GM13976 (cell line): Measurements from ENCODE around the gene CCL23.
"Not testable (repeated sequence)": the region's sequence is repeated elsewhere in the genome, so short reads cannot be mapped to it uniquely, and the experiment has no call there.

Experiments used
- DNase-seq: peaks from one replicate; pipeline ENCODE4 v3.0.0; 2012; ENCODE audit warnings: low spot score
- in situ Hi-C: fragments of 300-500 bp; cut with MboI; formaldehyde crosslinking; loops from one replicate; pipeline ENCODE4 v1.12.0; 2022; ENCODE audit warnings: low sequenced_read_pairs, mixed read lengths, inconsistent platforms; ENCODE audit not compliant: unreplicated experiment
- TF ChIP-seq, protein P1 (sequence below): IDR thresholded peaks from 2 replicates; pipeline ENCODE4 v1.5.1; 2012; ENCODE audit warnings: borderline replicate concordance, mild to moderate bottlenecking; ENCODE audit not compliant: insufficient read depth; ENCODE audit errors: extremely low read depth, missing control alignments, control extremely low read depth

The CCL23 gene

DNA sequence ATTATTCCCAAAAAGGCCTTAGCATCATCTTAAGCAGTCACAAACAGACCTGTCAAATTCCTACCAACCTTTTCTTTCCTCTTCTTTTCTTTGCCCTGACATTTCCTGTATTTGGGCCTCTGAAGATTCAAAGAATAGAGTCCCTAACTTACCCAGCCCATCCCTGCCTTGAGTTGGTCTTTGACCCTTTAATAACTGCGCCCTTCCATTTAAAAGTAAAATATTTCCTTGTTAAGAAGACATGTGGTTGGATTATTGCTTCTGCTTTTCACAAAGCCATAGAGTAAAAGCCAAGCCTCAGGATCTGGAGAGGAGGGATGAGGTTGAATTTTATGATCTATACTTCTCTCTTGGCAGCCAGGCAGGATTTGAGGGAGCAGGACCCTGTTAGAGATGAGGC lies 13.2 kb upstream of the CCL23 start:
- no peak for DNase-seq
- in situ Hi-C loops, result no loop called here
- TF ChIP-seq, protein P1, sequence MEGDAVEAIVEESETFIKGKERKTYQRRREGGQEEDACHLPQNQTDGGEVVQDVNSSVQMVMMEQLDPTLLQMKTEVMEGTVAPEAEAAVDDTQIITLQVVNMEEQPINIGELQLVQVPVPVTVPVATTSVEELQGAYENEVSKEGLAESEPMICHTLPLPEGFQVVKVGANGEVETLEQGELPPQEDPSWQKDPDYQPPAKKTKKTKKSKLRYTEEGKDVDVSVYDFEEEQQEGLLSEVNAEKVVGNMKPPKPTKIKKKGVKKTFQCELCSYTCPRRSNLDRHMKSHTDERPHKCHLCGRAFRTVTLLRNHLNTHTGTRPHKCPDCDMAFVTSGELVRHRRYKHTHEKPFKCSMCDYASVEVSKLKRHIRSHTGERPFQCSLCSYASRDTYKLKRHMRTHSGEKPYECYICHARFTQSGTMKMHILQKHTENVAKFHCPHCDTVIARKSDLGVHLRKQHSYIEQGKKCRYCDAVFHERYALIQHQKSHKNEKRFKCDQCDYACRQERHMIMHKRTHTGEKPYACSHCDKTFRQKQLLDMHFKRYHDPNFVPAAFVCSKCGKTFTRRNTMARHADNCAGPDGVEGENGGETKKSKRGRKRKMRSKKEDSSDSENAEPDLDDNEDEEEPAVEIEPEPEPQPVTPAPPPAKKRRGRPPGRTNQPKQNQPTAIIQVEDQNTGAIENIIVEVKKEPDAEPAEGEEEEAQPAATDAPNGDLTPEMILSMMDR, result no peak

GRCh38 chr17:36027761-36028160 lies 10.0 kb upstream of the CCL23 start:
- in situ Hi-C loops, result no loop called here
- TF ChIP-seq, protein P1, result no peak

GRCh38 chr17:36024106-36024869 lies 6.5 kb upstream of the CCL23 start:
- no peak for DNase-seq
- in situ Hi-C loops, result no loop called here
- TF ChIP-seq, protein P1, result no peak

More at GRCh38 chr17:36027761-36028160, 10.0 kb upstream of the CCL23 start:
- DNase-seq, result no peak

GRCh38 chr17:36019423-36019822 lies 1.7 kb upstream of the CCL23 start:
- no peak for DNase-seq
- in situ Hi-C loops, result no loop called here
- TF ChIP-seq, protein P1, result no peak

- DNase-seq, result no peak
- in situ Hi-C loops, result no loop called here
- TF ChIP-seq, protein P1, result no peak
Observed at GRCh38 chr17:36016555-36016954, 1.2 kb downstream of the CCL23 start.

GRCh38 chr17:36015895-36016294 lies 1.9 kb downstream of the CCL23 start:
- DNase-seq, in situ Hi-C loops: not testable (repeated sequence)

- TF ChIP-seq, protein P1, result no peak
- DNase-seq, result no peak
- in situ Hi-C loops, result no loop called here
Observed at GRCh38 chr17:36014946-36015345, 2.8 kb downstream of the CCL23 start.
